HG02623 (cell line): ENCODE measurements around the gene MAX.
"Not testable (repeated sequence)": the region's sequence is repeated elsewhere in the genome, so short reads cannot be mapped to it uniquely, and the experiment has no call there.

Source experiments
- ATAC-seq: cut with Tn5 transposase; IDR thresholded peaks from one replicate; pipeline ENCODE4 v1.9.1; 2021; ENCODE audit warnings: moderate library complexity; ENCODE audit not compliant: unreplicated experiment

The MAX gene

GRCh38 chr14:65106316-65106715 lies 4.0 kb upstream of the MAX start:
- ATAC-seq = no peak

DNA sequence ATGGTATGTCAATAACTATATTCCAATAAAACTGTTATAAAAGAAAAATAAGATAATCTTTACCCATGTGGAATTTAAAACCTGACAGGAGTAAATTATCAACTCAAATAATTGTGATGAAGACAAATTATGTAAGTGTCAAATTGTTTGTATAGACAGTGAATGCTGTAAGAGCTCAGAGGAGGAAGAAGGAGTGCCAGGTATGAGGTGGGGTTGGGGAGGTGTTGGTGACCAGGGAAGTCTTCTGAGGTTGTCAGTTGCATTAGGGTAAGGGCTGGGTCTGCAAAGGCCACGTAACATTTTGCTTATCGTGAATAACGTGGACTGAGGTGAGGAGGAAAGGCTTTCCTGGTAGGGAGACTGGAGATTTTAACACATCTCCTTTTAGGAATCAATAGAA lies 2.5 kb upstream of the MAX start:
- no peak for ATAC-seq

DNA sequence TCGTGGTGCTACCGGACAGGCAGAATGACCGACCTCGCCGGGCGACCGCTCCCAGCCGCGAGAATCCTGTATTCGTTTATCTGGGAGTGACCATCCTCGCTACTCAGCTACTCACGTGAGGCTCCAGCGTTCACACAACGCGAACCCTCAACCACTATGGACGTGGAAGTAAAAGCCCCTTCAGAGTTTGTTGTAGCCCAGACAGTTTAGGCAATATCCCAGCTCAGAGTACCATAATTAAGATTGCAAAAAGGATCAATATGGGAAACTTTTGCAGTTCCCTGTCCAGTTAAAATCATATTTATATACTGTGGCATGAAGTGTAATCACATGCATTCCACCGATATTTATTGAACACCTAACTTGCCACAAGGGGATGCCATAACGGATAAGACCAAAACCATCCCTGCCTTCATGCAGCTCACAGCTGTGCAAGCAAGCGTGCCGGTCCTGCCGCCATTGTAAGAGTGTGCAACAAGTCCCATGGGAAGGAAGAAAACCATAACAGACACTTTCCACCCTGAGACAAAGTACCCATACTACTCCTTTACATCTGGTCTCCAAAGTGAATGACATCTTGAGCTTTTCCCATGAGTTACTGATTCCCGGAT lies 938 bp upstream of the MAX start:
- no peak for ATAC-seq

DNA sequence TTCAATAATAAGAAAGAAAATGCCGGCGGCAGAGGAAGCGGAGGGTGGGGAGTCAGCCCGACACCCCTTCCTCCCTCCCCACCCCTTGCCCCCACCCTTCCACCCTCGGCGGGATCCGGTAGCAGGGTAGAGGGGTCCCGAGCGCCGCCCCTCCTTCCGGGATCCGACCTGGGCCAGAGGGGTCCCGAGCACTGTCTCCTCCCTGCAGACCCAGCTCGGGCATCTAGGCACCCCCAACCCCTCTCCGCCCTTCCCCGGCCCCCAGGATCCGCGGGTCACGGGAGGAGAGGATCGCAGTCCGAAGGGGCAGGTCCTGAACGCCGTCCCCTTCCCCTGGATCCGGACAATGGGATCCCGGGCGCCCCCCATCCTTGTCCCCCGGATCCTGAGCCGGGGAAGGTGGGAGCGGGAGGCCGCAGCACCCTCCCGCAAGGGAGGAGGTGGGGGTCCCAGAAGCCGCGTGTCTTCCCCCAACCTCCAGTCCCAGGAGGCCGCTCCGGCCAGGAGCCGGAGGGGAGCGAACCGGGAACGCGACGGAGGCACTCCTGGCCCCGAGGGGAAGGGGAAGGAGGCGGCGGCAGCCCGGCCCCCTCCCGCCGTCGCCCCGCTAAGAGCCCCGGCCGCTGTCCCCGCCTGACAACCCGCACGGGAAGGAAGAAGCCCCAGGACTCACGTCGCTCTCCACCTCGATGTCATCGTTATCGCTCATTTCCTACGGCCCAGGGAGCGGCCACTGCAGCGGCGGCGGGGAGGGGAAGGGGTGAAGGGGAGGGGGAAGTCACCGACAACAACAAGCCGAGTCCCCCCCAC lies 481 bp downstream of the MAX start:
- peak; percentile 0 for ATAC-seq

- no peak for ATAC-seq
Observed at GRCh38 chr14:65100922-65101541, 1.3 kb downstream of the MAX start.

GRCh38 chr14:65098586-65098985 lies 3.7 kb downstream of the MAX start:
- no peak for ATAC-seq

GRCh38 chr14:65096323-65097089 lies 5.8 kb downstream of the MAX start:
- ATAC-seq = no peak

GRCh38 chr14:65095633-65096205 lies 6.6 kb downstream of the MAX start:
- ATAC-seq = no peak

- ATAC-seq = no peak
Observed at GRCh38 chr14:65092349-65092748, 10.0 kb downstream of the MAX start.

DNA sequence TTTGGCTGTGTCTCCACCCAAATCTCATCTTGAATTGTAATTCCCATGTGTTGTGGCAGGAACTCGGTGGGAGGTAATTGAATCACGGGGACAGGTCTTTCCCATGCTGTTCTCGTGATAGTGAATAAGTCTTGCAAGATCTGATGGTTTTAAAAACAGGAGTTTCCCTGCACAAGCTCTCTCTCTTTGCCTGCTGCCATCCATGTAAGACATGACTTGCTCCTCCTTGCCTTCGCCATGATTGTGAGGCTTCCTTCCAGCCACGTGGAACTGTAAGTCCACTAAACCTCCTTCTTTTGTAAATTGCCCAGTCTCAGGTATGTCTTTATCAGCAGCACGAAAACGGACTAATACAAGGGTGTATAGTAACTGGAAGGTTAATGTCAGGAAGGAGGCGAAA lies 14.5 kb downstream of the MAX start:
- ATAC-seq = not testable (repeated sequence)

DNA sequence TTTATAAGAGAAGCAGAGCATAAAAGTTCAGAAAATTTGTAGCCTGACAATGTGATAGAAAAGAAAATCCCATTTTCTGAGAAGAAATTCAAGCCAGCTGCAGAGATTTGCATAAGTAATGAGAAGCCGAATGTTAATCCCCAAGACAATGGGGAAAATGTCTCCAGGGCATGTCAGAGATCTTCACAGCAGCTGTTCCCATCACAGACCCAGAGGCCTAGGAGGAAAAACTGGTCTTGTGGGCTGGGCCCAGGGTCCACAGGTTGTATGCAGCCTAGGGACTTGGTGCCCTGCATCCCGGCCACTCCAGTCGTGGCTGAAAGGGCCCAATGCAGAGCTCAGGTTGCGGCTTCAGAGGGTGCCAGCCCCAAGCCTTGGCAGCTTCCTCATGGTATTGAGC lies 15.6 kb downstream of the MAX start:
- not testable (repeated sequence) for ATAC-seq

DNA sequence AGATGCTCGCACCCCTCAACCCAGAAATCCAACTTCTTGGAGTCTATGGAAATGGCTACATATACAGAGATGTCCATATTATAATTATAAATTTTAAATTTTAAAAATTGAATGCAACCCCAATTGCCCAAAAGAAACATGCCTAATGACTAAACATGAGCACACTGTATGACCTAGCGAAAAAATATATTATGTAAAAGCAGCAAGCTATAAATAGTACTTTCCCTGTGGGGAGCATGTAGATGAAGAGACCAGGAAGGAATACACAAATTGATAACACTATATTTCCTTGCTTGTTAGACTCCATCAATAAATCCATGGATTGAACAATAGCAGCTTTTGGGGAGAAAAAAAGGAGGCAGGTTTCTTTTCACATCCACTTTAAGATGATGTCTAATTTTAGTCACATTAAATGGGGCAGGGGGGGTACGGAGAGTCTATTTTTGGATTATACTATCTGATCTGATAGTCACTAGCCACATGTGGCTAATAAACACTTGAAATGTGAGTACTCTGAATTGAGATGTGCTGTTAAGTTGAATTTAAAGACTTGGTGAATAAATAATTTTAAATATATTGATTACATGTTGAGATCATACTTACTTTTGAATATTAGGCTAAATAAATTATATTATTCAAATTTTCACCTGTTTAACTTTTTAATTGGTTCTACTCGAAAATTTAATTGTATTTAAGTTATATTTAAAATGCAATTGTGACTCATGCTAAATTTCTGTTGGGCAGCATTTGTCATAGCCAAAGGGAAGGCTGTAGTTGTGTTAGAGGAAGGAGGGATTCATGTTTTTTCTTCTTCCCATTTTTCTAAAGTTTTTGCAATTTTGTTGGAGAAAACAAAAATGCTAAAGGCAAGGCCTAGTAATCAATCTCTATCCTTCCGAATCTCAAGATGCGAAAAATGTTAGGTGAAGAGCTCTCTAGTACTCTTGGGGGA lies 17.5 kb downstream of the MAX start:
- no peak for ATAC-seq

- no peak for ATAC-seq
Observed at GRCh38 chr14:65082930-65083329, 19.4 kb downstream of the MAX start.

GRCh38 chr14:65080960-65081747 lies 21.2 kb downstream of the MAX start:
- no peak for ATAC-seq

GRCh38 chr14:65079768-65080167 lies 22.5 kb downstream of the MAX start:
- no peak for ATAC-seq

DNA sequence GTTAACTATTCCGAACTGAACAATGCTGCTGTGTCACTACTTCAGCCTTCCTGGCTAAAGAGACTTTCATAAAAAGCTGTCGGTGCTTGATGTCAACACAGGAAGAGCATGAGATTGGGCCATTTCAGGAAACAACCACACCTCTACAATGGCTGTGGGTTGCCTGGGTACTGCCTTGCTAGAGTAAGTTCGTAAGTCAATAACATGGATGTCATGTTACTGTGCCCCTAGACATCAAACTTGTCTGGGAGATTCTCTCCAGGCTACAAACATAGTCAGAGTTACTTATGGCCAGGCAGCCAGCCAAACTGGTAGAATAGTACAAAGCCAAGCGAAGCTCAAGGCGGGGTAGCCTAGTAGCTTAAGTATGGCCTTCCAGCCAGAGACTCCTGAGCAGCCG lies 23.1 kb downstream of the MAX start:
- no peak for ATAC-seq

DNA sequence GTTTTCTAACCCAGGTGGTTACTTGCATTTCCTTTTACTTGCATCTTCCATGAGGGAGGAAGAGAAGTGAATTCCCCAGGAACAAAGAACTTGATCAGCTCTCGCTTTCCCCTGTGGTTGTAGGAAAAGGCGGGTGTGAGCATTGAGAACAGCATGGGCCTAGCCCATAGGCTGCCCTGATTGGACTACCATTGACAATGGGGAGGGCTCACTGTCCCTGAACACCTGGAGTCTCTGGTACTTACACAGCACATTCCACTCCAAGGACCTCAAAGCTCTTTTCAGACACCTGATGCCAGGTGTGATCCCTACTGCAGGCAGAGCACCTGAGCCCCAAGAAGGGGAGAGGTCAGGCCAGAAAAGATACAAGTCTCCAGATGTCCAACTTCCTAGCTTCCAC lies 25.0 kb downstream of the MAX start:
- no peak for ATAC-seq

DNA sequence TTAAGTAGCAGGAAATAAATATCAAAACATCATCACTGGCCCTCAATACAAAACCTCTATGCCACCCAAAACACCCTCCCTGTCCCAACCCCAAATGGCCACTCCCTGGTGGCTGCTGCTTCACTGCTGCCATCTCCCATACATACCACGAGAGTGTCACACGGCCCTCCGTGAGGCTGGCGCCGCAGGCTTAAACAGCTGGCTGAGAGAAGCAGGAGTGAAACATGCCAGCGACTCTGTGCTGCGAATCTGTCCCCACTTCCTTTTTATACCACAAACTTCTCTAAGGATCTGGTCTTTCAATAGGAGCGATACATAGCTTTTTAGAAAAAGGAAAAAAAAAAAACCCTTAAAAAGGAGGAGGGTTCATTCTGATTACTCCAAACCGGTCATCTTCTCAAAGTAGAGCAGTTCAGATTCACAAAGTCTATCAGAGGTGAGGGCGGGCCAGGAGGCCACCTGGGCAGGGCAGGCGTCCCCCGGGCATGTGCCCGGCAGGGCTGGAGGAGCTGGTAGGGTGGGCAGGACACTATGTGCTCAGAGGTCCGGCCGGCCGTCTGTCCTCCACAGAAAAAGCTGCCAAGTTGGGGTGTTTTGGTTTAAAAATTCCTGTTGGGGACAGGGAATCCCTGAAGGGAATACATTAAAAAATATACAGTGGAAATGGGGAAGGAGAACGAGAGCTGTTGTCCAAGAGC lies 26.5 kb downstream of the MAX start:
- ATAC-seq = no peak
